Measurements from ENCODE around the gene BRD9.

- TF ChIP-seq POLR2A (IDR thresholded peaks at IDR 0.05; ENCODE audit: low read depth, low read length) (no peak), CTCF (IDR thresholded peaks at IDR 0.05; ENCODE audit: extremely low read depth in 1 of 2, insufficient read depth in 1 of 2, low read depth in 1 of 2, low read length in 2 of 2) (no peak), POLR2AphosphoS5 (IDR thresholded peaks at IDR 0.05; ENCODE audit: insufficient read depth, low read depth, low read length) (no peak), FOS (IDR thresholded peaks at IDR 0.05; ENCODE audit: borderline replicate concordance, insufficient read depth, low read length) (no peak), EZH2 (IDR thresholded peaks at IDR 0.05; ENCODE audit: borderline replicate concordance, low read depth, low read length, severe bottlenecking) (no peak), MAX (IDR thresholded peaks at IDR 0.05; ENCODE audit: insufficient read depth, insufficient read length) (no peak)
Observed at GRCh38 chr5:861442-862366, 30.9 kb downstream of the BRD9 start.

Measured in endothelial cell of umbilical vein (primary cell).